HCT116 (cell line): ENCODE results near the gene RIOK2. TPM values are rescaled to one million over a fixed set of nuclear protein-coding genes. Genes with fewer than 3 reads are reported as not detected.

Experiments used
- ATAC-seq: fragments of 200-7000 bp; cut with Tn5 transposase; 2 replicates; pipeline ENCODE4 v1.9.1; 2020; ENCODE audit warnings: mild to moderate bottlenecking, moderate library complexity
- BruUV-seq: library from RNA; stranded (reverse); fragments of 400-500 nt; replicated peaks from 2 replicates; lab custom pipeline; 2021; lab: Mats Ljungman, UMichigan
- CTCF ChIA-PET: fragments of 300-600 bp; sonication (Branson Sonifier 250); formaldehyde crosslinking; loops from one replicate; lab custom pipeline; 2021; ENCODE audit warnings: antibody characterized with exemption; lab: Charles Lee
- POLR2A ChIA-PET: fragments of 300-600, 350-600 bp; sonication (Branson Sonifier 250); formaldehyde crosslinking; loops from one replicate; lab custom pipeline; 2021; ENCODE audit warnings: antibody characterized with exemption; lab: Charles Lee
- RAD21 ChIA-PET, 2 experiments: fragments of 300-600 bp; sonication (Branson Sonifier 250); formaldehyde crosslinking; loops; one replicate each; lab custom pipeline; 2023; ENCODE audit warnings: low total read pairs in 2 of 2; ENCODE audit not compliant: uncharacterized antibody in 2 of 2, unreplicated experiment in 2 of 2, low non-redundant PET in 1 of 2; lab: Charles Lee
- DNase-seq: peaks from one replicate; pipeline ENCODE4 v3.0.0-alpha.2; 2010; ENCODE audit warnings: low read depth, low spot score
- H2AFZ ChIP-seq: fragments of 200-600 bp; shearing (Covaris generic), sonication (generic); 2 replicates; pipeline ENCODE4 v1.6.1; 2017; ENCODE audit warnings: low read depth, mixed run types, mixed read lengths, antibody characterized with exemption, low read length; ENCODE audit not compliant: poor library complexity, severe bottlenecking
- H3K27ac ChIP-seq: 2 replicates; pipeline ENCODE4 v1.5.1; 2012; ENCODE audit warnings: low read depth, low read length
- H3K27me3 ChIP-seq: fragments of 200-600 bp; sonication (generic); 2 replicates; pipeline ENCODE4 v1.6.1; 2016; ENCODE audit warnings: mixed run types, low read length, mixed read lengths; ENCODE audit not compliant: insufficient read depth
- H3K36me3 ChIP-seq, 2 experiments: fragments of 200-500 bp in 1 of 2; fragments of 200-600 bp in 1 of 2; sonication (Bioruptor generic) in 1 of 2; sonication (generic) in 1 of 2; 2 replicates each; pipeline versions ENCODE4 v1.5.1 to v1.6.1; 2014 to 2016; ENCODE audit warnings: low read length in 2 of 2, inconsistent platforms in 1 of 2, mixed read lengths in 1 of 2, mixed run types in 1 of 2; ENCODE audit not compliant: insufficient read depth in 2 of 2, control insufficient read depth in 1 of 2
- H3K4me1 ChIP-seq, 2 experiments: fragments of 200-600 bp in 1 of 2; sonication (generic) in 1 of 2; 2 replicates each; pipeline versions ENCODE4 v1.5.1 to v1.6.1; 2012 to 2017; ENCODE audit warnings: low read length in 2 of 2, inconsistent platforms in 1 of 2, mild to moderate bottlenecking in 1 of 2, mixed read lengths in 1 of 2, mixed run types in 1 of 2, moderate library complexity in 1 of 2; ENCODE audit not compliant: insufficient read depth in 2 of 2, control insufficient read depth in 1 of 2
- H3K4me2 ChIP-seq: fragments of 200-600 bp; sonication (generic); 2 replicates; pipeline ENCODE4 v1.6.1; 2017; ENCODE audit warnings: mixed run types, low read length, mixed read lengths
- H3K4me3 ChIP-seq, 2 experiments: fragments of 200-600 bp in 1 of 2; sonication (generic) in 1 of 2; replicated peaks in 1 of 2; 2 replicates each; pipeline ENCODE4 v1.5.1; 2011 to 2016; ENCODE audit warnings: low read length in 2 of 2, control low read depth in 1 of 2, low read depth in 1 of 2, mild to moderate bottlenecking in 1 of 2, mixed read lengths in 1 of 2, mixed run types in 1 of 2
- H3K79me2 ChIP-seq: fragments of 200-600 bp; sonication (generic); 2 replicates; pipeline ENCODE4 v1.6.1; 2017; ENCODE audit warnings: mild to moderate bottlenecking, mixed run types, low read length, moderate library complexity, mixed read lengths; ENCODE audit not compliant: insufficient read depth
- H3K9ac ChIP-seq: fragments of 200-600 bp; sonication (generic); 2 replicates; pipeline ENCODE4 v1.6.1; 2016; ENCODE audit warnings: low read length, mixed read lengths
- H3K9me2 ChIP-seq: fragments of 200-600 bp; sonication (generic), shearing (Covaris generic); 2 replicates; pipeline ENCODE4 v1.6.1; 2017; ENCODE audit warnings: mixed run types, mild to moderate bottlenecking, moderate library complexity; ENCODE audit not compliant: insufficient read depth
- H3K9me3 ChIP-seq, 2 experiments: fragments of 200-500 bp in 1 of 2; fragments of 200-600 bp in 1 of 2; sonication (Bioruptor generic) in 1 of 2; sonication (generic) in 1 of 2; 2 replicates each; pipeline ENCODE4 v1.6.1; 2014 to 2017; ENCODE audit warnings: low read length in 2 of 2, mixed read lengths in 2 of 2, inconsistent platforms in 1 of 2, low read depth in 1 of 2, mild to moderate bottlenecking in 1 of 2, mixed run types in 1 of 2, moderate library complexity in 1 of 2; ENCODE audit not compliant: control insufficient read depth in 1 of 2, insufficient read depth in 1 of 2
- H4K20me1 ChIP-seq: fragments of 200-600 bp; sonication (generic), shearing (Covaris generic); 2 replicates; pipeline ENCODE4 v1.6.1; 2017; ENCODE audit warnings: mixed run types, mild to moderate bottlenecking, moderate library complexity; ENCODE audit not compliant: insufficient read depth
- CBX3 ChIP-seq: IDR thresholded peaks from 2 replicates; pipeline ENCODE4 v1.6.1; 2012; ENCODE audit warnings: low read depth
- CEBPB ChIP-seq: IDR thresholded peaks from 2 replicates; pipeline ENCODE4 v1.6.1; 2012; ENCODE audit warnings: low read depth
- EGR1 ChIP-seq: IDR thresholded peaks from 2 replicates; pipeline ENCODE4 v1.6.1; 2012; ENCODE audit warnings: low read depth
- ELF1 ChIP-seq: IDR thresholded peaks from 2 replicates; pipeline ENCODE4 v1.6.1; 2012; ENCODE audit warnings: low read depth, borderline replicate concordance
- EZH2phosphoT487 ChIP-seq: fragments of 200-600 bp; IDR thresholded peaks from 2 replicates; pipeline ENCODE4 v1.6.1; 2018; ENCODE audit warnings: antibody characterized with exemption, borderline replicate concordance
- JUND ChIP-seq: IDR thresholded peaks from 2 replicates; pipeline ENCODE4 v1.6.1; 2012
- POLR2AphosphoS5 ChIP-seq: IDR thresholded peaks from 2 replicates; pipeline ENCODE4 v1.6.1; 2011; ENCODE audit warnings: mild to moderate bottlenecking, low read depth, low read length, moderate library complexity
- SP1 ChIP-seq: IDR thresholded peaks from 2 replicates; pipeline ENCODE4 v1.6.1; 2012; ENCODE audit warnings: low read depth
- SRF ChIP-seq: IDR thresholded peaks from 2 replicates; pipeline ENCODE4 v1.6.1; 2012; ENCODE audit warnings: low read depth
- YY1 ChIP-seq: IDR thresholded peaks from 2 replicates; pipeline ENCODE4 v1.6.1; 2011; ENCODE audit warnings: low read length, low read depth, moderate library complexity, mild to moderate bottlenecking; ENCODE audit not compliant: insufficient replicate concordance; ENCODE audit errors: extremely low read depth
- ZFX ChIP-seq: fragments of 450-650 bp; IDR thresholded peaks from 2 replicates; pipeline ENCODE4 v1.6.1; 2017
- ZNF274 ChIP-seq: fragments of 200-500 bp; sonication (Bioruptor generic); IDR thresholded peaks from 2 replicates; pipeline ENCODE4 v1.6.1; 2014; ENCODE audit warnings: mild to moderate bottlenecking, low read depth, low read length, inconsistent platforms
- intact Hi-C: fragments of 100-400 bp; cut with micrococcal nuclease; formaldehyde crosslinking; loops from 2 replicates; pipeline ENCODE4 v1.10.0; 2022
- total RNA-seq: library from RNA; stranded (reverse); gene quantifications from one replicate; pipeline ENCODE4 v1.2.1, GENCODE V29; 2021; ENCODE audit not compliant: unreplicated experiment
- TF ChIP-seq, protein P1 (sequence below): IDR thresholded peaks from 2 replicates; pipeline ENCODE4 v1.6.1; 2011; ENCODE audit warnings: mild to moderate bottlenecking, low read length, moderate library complexity; ENCODE audit not compliant: insufficient replicate concordance; ENCODE audit errors: extremely low read depth
- TF ChIP-seq, protein P2 (sequence below): IDR thresholded peaks from 2 replicates; pipeline ENCODE4 v1.6.1; 2012; ENCODE audit warnings: low read depth
- TF ChIP-seq, protein P3 (sequence below): IDR thresholded peaks from 2 replicates; pipeline ENCODE4 v1.6.1; 2012

The RIOK2 gene
- total RNA-seq, 1 experiment from 2014 or later, result 27.1 TPM

DNA sequence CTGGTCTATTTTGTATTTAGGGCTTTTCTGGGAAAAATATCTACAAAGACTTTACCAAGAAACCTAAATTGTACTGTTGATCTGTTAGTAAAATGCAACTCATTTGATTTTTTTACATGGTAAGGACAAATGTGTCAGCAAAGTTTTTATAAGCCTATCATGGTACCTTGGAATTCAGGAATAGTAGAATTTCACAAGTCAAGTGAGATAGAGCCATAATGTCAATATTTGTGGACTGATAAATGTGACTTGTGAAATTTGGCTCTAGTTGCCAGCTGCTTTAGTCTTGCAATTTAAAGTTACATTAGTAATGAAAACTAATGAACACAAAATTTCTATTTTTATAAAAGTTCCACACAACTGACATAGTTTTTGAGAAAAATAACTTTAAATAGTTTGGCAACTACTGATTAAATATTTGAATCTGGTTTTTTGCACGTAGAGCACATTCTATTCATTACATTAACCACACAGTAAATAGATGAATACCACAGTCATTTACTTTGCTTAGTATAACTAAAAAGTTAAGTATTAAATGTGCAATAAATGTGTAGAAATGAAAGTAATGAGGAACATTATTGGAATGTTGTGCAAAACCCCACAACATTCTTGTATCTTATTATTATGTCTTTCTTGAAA lies 41.2 kb upstream of the RIOK2 start:
- DNase-seq (no peak), ATAC-seq (no peak)
- H3K27me3 ChIP-seq, result no peaks in the 10 kb centered on the region
- H3K9me2 ChIP-seq, result no peaks in the 10 kb centered on the region
- H3K4me3 ChIP-seq, result no peak overlapping the region
- H3K9ac ChIP-seq, result no peak overlapping the region
- TF ChIP-seq, protein P1, sequence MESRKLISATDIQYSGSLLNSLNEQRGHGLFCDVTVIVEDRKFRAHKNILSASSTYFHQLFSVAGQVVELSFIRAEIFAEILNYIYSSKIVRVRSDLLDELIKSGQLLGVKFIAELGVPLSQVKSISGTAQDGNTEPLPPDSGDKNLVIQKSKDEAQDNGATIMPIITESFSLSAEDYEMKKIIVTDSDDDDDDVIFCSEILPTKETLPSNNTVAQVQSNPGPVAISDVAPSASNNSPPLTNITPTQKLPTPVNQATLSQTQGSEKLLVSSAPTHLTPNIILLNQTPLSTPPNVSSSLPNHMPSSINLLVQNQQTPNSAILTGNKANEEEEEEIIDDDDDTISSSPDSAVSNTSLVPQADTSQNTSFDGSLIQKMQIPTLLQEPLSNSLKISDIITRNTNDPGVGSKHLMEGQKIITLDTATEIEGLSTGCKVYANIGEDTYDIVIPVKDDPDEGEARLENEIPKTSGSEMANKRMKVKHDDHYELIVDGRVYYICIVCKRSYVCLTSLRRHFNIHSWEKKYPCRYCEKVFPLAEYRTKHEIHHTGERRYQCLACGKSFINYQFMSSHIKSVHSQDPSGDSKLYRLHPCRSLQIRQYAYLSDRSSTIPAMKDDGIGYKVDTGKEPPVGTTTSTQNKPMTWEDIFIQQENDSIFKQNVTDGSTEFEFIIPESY, result no peak
- TF ChIP-seq YY1 (no peak), ZNF274 (no peak), JUND (no peak), ELF1 (no peak), ZFX (no peak), EGR1 (no peak), POLR2AphosphoS5 (no peak), CEBPB (no peak), SRF (no peak), CBX3 (no peak), SP1 (no peak), EZH2phosphoT487 (no peak)
- TF ChIP-seq, protein P2, sequence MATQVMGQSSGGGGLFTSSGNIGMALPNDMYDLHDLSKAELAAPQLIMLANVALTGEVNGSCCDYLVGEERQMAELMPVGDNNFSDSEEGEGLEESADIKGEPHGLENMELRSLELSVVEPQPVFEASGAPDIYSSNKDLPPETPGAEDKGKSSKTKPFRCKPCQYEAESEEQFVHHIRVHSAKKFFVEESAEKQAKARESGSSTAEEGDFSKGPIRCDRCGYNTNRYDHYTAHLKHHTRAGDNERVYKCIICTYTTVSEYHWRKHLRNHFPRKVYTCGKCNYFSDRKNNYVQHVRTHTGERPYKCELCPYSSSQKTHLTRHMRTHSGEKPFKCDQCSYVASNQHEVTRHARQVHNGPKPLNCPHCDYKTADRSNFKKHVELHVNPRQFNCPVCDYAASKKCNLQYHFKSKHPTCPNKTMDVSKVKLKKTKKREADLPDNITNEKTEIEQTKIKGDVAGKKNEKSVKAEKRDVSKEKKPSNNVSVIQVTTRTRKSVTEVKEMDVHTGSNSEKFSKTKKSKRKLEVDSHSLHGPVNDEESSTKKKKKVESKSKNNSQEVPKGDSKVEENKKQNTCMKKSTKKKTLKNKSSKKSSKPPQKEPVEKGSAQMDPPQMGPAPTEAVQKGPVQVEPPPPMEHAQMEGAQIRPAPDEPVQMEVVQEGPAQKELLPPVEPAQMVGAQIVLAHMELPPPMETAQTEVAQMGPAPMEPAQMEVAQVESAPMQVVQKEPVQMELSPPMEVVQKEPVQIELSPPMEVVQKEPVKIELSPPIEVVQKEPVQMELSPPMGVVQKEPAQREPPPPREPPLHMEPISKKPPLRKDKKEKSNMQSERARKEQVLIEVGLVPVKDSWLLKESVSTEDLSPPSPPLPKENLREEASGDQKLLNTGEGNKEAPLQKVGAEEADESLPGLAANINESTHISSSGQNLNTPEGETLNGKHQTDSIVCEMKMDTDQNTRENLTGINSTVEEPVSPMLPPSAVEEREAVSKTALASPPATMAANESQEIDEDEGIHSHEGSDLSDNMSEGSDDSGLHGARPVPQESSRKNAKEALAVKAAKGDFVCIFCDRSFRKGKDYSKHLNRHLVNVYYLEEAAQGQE, result no peak
- TF ChIP-seq, protein P3, sequence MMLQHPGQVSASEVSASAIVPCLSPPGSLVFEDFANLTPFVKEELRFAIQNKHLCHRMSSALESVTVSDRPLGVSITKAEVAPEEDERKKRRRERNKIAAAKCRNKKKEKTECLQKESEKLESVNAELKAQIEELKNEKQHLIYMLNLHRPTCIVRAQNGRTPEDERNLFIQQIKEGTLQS, result no peak
- intact Hi-C loops, result no loop called here
- no peaks in the 10 kb centered on the region for H3K79me2 ChIP-seq
- ChIA-PET CTCF (no interaction called here), RAD21 (no interaction called here), POLR2A (no interaction called here)
- H3K4me2 ChIP-seq, result no peak overlapping the region
- no peak overlapping the region for H3K27ac ChIP-seq
- no TSS peak for BruUV-seq
- H2AFZ ChIP-seq, result no peak overlapping the region
- H3K36me3 ChIP-seq, result no peaks in the 10 kb centered on the region
- H4K20me1 ChIP-seq, result no peaks in the 10 kb centered on the region
- H3K4me1 ChIP-seq, result no peaks in the 10 kb centered on the region
- H3K9me3 ChIP-seq, result no peaks in the 10 kb centered on the region
